PC-9 (cell line): Measurements from ENCODE around the gene STK26. TPM values are rescaled to one million over a fixed set of nuclear protein-coding genes. Genes with fewer than 3 reads are reported as not detected.
"Not testable (repeated sequence)": the region's sequence is repeated elsewhere in the genome, so short reads cannot be mapped to it uniquely, and the experiment has no call there.

Source experiments
- BruUV-seq: library from RNA; stranded (reverse); fragments of 400-500 nt; replicated peaks from 2 replicates; lab custom pipeline; 2021; lab: Mats Ljungman, UMichigan
- CTCF ChIA-PET: fragments of 300-600 bp; sonication (Branson Sonifier 250); formaldehyde crosslinking; loops from one replicate; lab custom pipeline; 2022; ENCODE audit warnings: antibody characterized with exemption; lab: Charles Lee
- POLR2A ChIA-PET: fragments of 300-600 bp; sonication (Branson Sonifier 250); formaldehyde crosslinking; loops from one replicate; lab custom pipeline; 2022; ENCODE audit warnings: antibody characterized with exemption; ENCODE audit not compliant: unreplicated experiment; lab: Charles Lee
- DNase-seq, 2 experiments: peaks; one replicate each; pipeline versions ENCODE4 v3.0.0 to v3.0.0-alpha.2; 2015 to 2022; ENCODE audit warnings: mixed read lengths in 1 of 2
- H2AFZ ChIP-seq: fragments of 200-600 bp; sonication (generic); 2 replicates; pipeline ENCODE4 v1.8.1; 2017; ENCODE audit warnings: antibody characterized with exemption
- H3F3A ChIP-seq: fragments of 200-600 bp; sonication (generic); 2 replicates; pipeline ENCODE4 v1.8.1; 2017; ENCODE audit warnings: antibody characterized with exemption, mild to moderate bottlenecking, low read depth; ENCODE audit not compliant: insufficient read depth
- H3K27ac ChIP-seq: fragments of 200-600 bp; sonication (generic); 2 replicates; pipeline ENCODE4 v1.6.1; 2016; ENCODE audit warnings: mixed run types
- H3K27me3 ChIP-seq: fragments of 200-600 bp; sonication (generic); 2 replicates; pipeline ENCODE4 v1.6.1; 2016; ENCODE audit warnings: low read depth, mixed run types; ENCODE audit not compliant: insufficient read depth
- H3K36me3 ChIP-seq: fragments of 200-600 bp; sonication (generic); 2 replicates; pipeline ENCODE4 v1.6.1; 2016; ENCODE audit warnings: low read depth, mixed run types
- H3K4me1 ChIP-seq: fragments of 200-600 bp; sonication (generic); replicated peaks from 2 replicates; pipeline ENCODE4 v1.6.1; 2016; ENCODE audit warnings: mixed run types; ENCODE audit not compliant: insufficient read depth
- H3K4me2 ChIP-seq: fragments of 200-600 bp; sonication (generic); 2 replicates; pipeline ENCODE4 v1.6.1; 2017; ENCODE audit warnings: mixed run types
- H3K4me3 ChIP-seq: fragments of 200-600 bp; sonication (generic); 2 replicates; pipeline ENCODE4 v1.6.1; 2016; ENCODE audit warnings: mixed run types
- H3K79me2 ChIP-seq: fragments of 200-600 bp; sonication (generic); 2 replicates; pipeline ENCODE4 v1.6.1; 2017; ENCODE audit warnings: low read depth, mixed run types
- H3K9me2 ChIP-seq: fragments of 200-600 bp; sonication (generic); 2 replicates; pipeline ENCODE4 v1.8.1; 2017; ENCODE audit warnings: mild to moderate bottlenecking; ENCODE audit not compliant: insufficient read depth
- H3K9me3 ChIP-seq: fragments of 200-600 bp; sonication (generic); 2 replicates; pipeline ENCODE4 v1.8.1; 2016; ENCODE audit warnings: low read depth; ENCODE audit not compliant: insufficient read depth
- H4K20me1 ChIP-seq: fragments of 200-600 bp; sonication (generic); 2 replicates; pipeline ENCODE4 v1.8.1; 2017; ENCODE audit not compliant: insufficient read depth
- EZH2 ChIP-seq: fragments of 200-600 bp; sonication (generic); IDR thresholded peaks from 2 replicates; pipeline ENCODE4 v1.8.0; 2017; ENCODE audit warnings: antibody characterized with exemption, low read depth
- intact Hi-C: fragments of 100-400 bp; cut with micrococcal nuclease; formaldehyde crosslinking; loops from one replicate; pipeline ENCODE4 v1.10.0; 2022; ENCODE audit not compliant: unreplicated experiment
- total RNA-seq: library from RNA; stranded (reverse); gene quantifications from 2 replicates; pipeline ENCODE4 v1.2.3, GENCODE V29; 2021
- TF ChIP-seq, protein P1 (sequence below): fragments of 200-600 bp; sonication (generic); conservative IDR thresholded peaks from 2 replicates; pipeline ENCODE4 v1.6.1; 2017; ENCODE audit warnings: mixed run types, antibody characterized with exemption, mild to moderate bottlenecking, moderate library complexity

STK26 gene
- total RNA-seq, 1 experiment from 2014 or later = 48.4 TPM

DNA sequence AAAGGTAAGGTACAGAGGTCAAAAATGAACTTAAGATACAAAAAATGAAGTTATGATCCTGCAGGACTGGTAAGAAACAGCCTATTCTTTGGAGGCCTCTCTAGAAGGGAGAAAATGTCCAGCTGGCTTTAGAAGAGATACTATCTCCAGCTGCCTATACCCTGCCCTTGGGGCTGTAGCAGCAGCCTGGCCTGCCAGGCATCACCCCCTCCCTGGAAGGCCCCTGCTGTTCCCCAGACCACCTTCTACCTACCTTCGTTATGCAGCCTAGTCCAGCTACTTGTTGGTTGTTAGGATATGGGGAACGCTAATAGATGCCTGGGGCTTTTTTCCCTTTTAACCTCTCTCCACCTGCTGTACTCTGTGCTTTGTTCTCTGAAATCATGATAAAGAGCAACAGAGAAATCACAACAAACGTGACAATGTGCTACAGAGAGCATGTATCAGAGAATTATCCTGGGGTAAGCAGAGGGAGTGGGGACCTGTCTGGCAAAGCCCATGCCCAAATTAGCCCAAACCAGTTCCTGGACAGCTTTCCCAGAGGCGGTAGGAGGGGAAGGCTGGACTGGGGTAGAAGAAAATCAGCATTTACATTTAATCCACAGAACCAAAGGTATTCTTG lies 70.2 kb downstream of the STK26 start:
- H3K27ac ChIP-seq = no peak overlapping the region
- no TSS peak for BruUV-seq
- H3K4me2 ChIP-seq = no peak overlapping the region
- H3K9me2 ChIP-seq = no peaks in the 10 kb centered on the region
- no peaks in the 10 kb centered on the region for H3K27me3 ChIP-seq
- intact Hi-C loops = loop anchor here (5.0 kb wide), 1 partner anchor 519 kb away; no protein-coding TSS in a partner anchor
- CTCF ChIA-PET = interaction anchor here (0.8 to 1.1 kb wide), 2 partner anchors 27 to 131 kb away, joined by 5 to 6 read pairs; no protein-coding TSS in a partner anchor
- no peaks in the 10 kb centered on the region for H3K79me2 ChIP-seq
- no peak overlapping the region for H3K4me3 ChIP-seq
- no peaks in the 10 kb centered on the region for H3K9me3 ChIP-seq
- POLR2A ChIA-PET = no interaction called here
- no peaks in the 10 kb centered on the region for H3F3A ChIP-seq
- no peaks in the 10 kb centered on the region for H3K36me3 ChIP-seq
- no peaks in the 10 kb centered on the region for H4K20me1 ChIP-seq
- H2AFZ ChIP-seq = no peak overlapping the region
- no peaks in the 10 kb centered on the region for H3K4me1 ChIP-seq
- no peak for DNase-seq
- TF ChIP-seq, protein P1, sequence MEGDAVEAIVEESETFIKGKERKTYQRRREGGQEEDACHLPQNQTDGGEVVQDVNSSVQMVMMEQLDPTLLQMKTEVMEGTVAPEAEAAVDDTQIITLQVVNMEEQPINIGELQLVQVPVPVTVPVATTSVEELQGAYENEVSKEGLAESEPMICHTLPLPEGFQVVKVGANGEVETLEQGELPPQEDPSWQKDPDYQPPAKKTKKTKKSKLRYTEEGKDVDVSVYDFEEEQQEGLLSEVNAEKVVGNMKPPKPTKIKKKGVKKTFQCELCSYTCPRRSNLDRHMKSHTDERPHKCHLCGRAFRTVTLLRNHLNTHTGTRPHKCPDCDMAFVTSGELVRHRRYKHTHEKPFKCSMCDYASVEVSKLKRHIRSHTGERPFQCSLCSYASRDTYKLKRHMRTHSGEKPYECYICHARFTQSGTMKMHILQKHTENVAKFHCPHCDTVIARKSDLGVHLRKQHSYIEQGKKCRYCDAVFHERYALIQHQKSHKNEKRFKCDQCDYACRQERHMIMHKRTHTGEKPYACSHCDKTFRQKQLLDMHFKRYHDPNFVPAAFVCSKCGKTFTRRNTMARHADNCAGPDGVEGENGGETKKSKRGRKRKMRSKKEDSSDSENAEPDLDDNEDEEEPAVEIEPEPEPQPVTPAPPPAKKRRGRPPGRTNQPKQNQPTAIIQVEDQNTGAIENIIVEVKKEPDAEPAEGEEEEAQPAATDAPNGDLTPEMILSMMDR = no peak
- no peak for TF ChIP-seq EZH2

DNA sequence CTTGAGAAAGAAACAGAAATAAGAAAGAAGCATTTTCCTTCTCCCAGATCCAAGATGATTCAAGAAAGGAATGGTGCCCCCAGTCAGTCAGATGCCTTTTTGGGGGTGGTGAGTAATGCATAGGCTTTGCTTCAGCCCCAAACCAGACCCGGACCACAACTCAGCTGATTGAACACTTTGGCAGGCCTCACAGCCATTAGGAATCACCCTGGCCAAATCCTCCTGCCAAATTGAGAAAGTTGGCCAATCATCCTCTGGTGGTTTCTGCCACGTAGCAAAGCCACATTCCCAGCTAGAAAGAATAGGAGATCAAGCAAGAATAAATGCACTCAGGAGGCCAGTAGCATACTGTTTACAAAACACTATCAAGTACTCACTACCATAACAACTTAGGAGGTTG lies 71.1 kb downstream of the STK26 start:
- no peaks in the 10 kb centered on the region for H3K4me1 ChIP-seq
- ChIA-PET POLR2A (no interaction called here), CTCF (interaction anchor here (0.7 kb wide), 1 partner anchor 24 kb away, joined by 3 read pairs; no protein-coding TSS in a partner anchor)
- H3K36me3 ChIP-seq = no peaks in the 10 kb centered on the region
- H3K4me2 ChIP-seq = no peak overlapping the region
- no peak for DNase-seq
- no peak overlapping the region for H3K27ac ChIP-seq
- no peak overlapping the region for H3K4me3 ChIP-seq
- H4K20me1 ChIP-seq = no peaks in the 10 kb centered on the region
- TF ChIP-seq EZH2 = no peak
- TF ChIP-seq, protein P1 = no peak
- no peaks in the 10 kb centered on the region for H3F3A ChIP-seq
- no peak overlapping the region for H2AFZ ChIP-seq
- H3K79me2 ChIP-seq = no peaks in the 10 kb centered on the region
- no peaks in the 10 kb centered on the region for H3K9me3 ChIP-seq
- BruUV-seq = no TSS peak
- no peaks in the 10 kb centered on the region for H3K9me2 ChIP-seq
- no peaks in the 10 kb centered on the region for H3K27me3 ChIP-seq
- intact Hi-C loops = loop anchor here (5.0 kb wide), 1 partner anchor 518 kb away; no protein-coding TSS in a partner anchor

DNA sequence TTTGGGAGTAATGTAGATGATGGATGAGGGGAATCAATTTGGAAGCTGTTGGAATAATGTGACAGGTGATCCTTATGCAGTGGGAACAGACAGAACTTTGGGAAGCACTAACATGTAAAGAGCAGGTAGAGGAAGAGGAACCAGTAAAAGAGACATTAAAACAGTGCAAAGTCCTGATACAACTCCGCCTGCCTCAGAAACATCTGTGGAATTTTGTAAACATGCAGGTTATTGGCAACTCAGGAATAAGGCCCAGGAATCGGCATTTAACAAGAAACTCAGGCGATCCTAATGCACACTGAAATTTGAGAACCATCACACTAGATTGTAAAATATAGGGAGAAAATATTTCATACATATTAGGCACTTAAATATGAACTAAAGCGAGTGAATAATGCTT lies 75.6 kb downstream of the STK26 start:
- H3K79me2 ChIP-seq, BruUV-seq, DNase-seq, H3K36me3 ChIP-seq, H3K27ac ChIP-seq, H3K4me2 ChIP-seq, H3K4me1 ChIP-seq, H3K4me3 ChIP-seq, H3F3A ChIP-seq, intact Hi-C loops, H4K20me1 ChIP-seq, H2AFZ ChIP-seq, H3K9me2 ChIP-seq, H3K9me3 ChIP-seq, H3K27me3 ChIP-seq: not testable (repeated sequence)
- ChIA-PET POLR2A (interaction anchor here (0.6 kb wide), 1 partner anchor 322 kb away, joined by 3 read pairs; no protein-coding TSS in a partner anchor), CTCF (interaction anchor here (0.7 kb wide), 1 partner anchor 39 kb away, joined by 6 read pairs; no protein-coding TSS in a partner anchor)
